OCI-LY1 (cell line): ENCODE measurements around the gene ISX.

ENCODE experiments used
- H2AFZ ChIP-seq: fragments of 200-600 bp; sonication (generic), shearing (Covaris generic); 2 replicates; pipeline ENCODE4 v1.6.0; 2014; ENCODE audit warnings: antibody characterized with exemption, mild to moderate bottlenecking, low read length
- H3F3A ChIP-seq: fragments of 200-600 bp; sonication (generic), shearing (Covaris generic); 2 replicates; pipeline ENCODE4 v1.6.0; 2014; ENCODE audit warnings: mild to moderate bottlenecking, antibody characterized with exemption, low read length, moderate library complexity; ENCODE audit not compliant: insufficient read depth
- H3K27ac ChIP-seq: fragments of 200-600 bp; sonication (generic); 2 replicates; pipeline ENCODE4 v1.5.1; 2014; ENCODE audit warnings: low read length, mixed run types, mild to moderate bottlenecking, low read depth; ENCODE audit not compliant: poor library complexity, severe bottlenecking
- H3K27me3 ChIP-seq: fragments of 200-600 bp; sonication (generic); 2 replicates; pipeline ENCODE4 v1.6.0; 2014; ENCODE audit warnings: antibody characterized with exemption, mild to moderate bottlenecking, low read length, moderate library complexity; ENCODE audit not compliant: insufficient read depth
- H3K36me3 ChIP-seq: fragments of 200-600 bp; sonication (generic); 2 replicates; pipeline ENCODE4 v1.6.1; 2014; ENCODE audit warnings: mild to moderate bottlenecking, antibody characterized with exemption, low read length, moderate library complexity, mixed read lengths; ENCODE audit not compliant: insufficient read depth
- H3K4me1 ChIP-seq: fragments of 200-600 bp; sonication (generic); 2 replicates; pipeline ENCODE4 v1.5.1; 2014; ENCODE audit warnings: mild to moderate bottlenecking, low read length, moderate library complexity; ENCODE audit not compliant: insufficient read depth, severe bottlenecking
- H3K4me2 ChIP-seq: fragments of 200-600 bp; sonication (generic), shearing (Covaris generic); 2 replicates; pipeline ENCODE4 v1.6.1; 2014; ENCODE audit warnings: low read length
- H3K4me3 ChIP-seq: fragments of 200-600 bp; sonication (generic); 2 replicates; pipeline ENCODE4 v1.5.1; 2014; ENCODE audit warnings: low read length, low read depth, mild to moderate bottlenecking, mixed read lengths; ENCODE audit not compliant: poor library complexity, severe bottlenecking
- H3K79me2 ChIP-seq: fragments of 200-600 bp; shearing (Covaris generic); 2 replicates; pipeline ENCODE4 v1.6.1; 2016; ENCODE audit warnings: mixed run types, low read length, mixed read lengths; ENCODE audit not compliant: insufficient read depth
- H3K9ac ChIP-seq: fragments of 200-600 bp; sonication (generic), shearing (Covaris generic); 2 replicates; pipeline ENCODE4 v1.6.1; 2014; ENCODE audit warnings: mild to moderate bottlenecking, low read length, mixed read lengths
- H3K9me2 ChIP-seq: fragments of 200-600 bp; sonication (generic), shearing (Covaris generic); 2 replicates; pipeline ENCODE4 v1.6.1; 2014; ENCODE audit warnings: low read depth, mild to moderate bottlenecking, low read length, mixed read lengths
- H3K9me3 ChIP-seq: fragments of 200-600 bp; shearing (Covaris generic); 2 replicates; pipeline ENCODE4 v1.6.1; 2014; ENCODE audit warnings: low read length, mixed read lengths
- H4K20me1 ChIP-seq: fragments of 200-600 bp; sonication (generic), shearing (Covaris generic); 2 replicates; pipeline ENCODE4 v1.6.0; 2016; ENCODE audit warnings: mild to moderate bottlenecking, low read length; ENCODE audit not compliant: insufficient read depth
- EZH2 ChIP-seq: fragments of 200-600 bp; sonication (generic), shearing (Covaris generic); IDR thresholded peaks from 2 replicates; pipeline ENCODE4 v1.8.0; 2017; ENCODE audit warnings: borderline replicate concordance, mixed run types, mild to moderate bottlenecking, antibody characterized with exemption, low read length, moderate library complexity, mixed read lengths
- TF ChIP-seq, protein P1 (sequence below): fragments of 200-600 bp; sonication (generic), shearing (Covaris generic); IDR thresholded peaks from 2 replicates; pipeline ENCODE4 v1.5.1; 2017; ENCODE audit warnings: mild to moderate bottlenecking, antibody characterized with exemption, low read length, moderate library complexity, mixed read lengths

Gene ISX

DNA sequence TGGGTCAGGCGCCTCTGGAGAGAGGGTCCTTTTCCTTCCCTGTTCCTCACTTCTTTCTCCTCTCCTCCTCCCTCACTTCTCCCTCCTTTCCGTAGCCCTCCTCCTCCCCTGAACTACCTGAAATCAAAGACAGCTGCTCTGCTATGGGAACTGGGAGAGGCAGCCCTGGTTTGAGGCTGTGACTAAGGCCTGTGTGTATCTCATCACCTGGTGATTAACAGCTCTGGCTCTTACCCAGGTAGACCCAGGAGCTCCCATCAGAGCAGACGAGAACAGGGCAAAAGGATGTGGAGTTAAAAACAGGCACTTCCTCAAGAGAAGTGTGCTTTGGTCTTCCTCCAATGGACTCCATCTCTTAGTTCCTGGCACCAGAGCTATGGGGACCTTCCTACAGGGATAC, 5.8 kb downstream of the ISX start:
- no peak overlapping the region for H3K4me2 ChIP-seq

DNA sequence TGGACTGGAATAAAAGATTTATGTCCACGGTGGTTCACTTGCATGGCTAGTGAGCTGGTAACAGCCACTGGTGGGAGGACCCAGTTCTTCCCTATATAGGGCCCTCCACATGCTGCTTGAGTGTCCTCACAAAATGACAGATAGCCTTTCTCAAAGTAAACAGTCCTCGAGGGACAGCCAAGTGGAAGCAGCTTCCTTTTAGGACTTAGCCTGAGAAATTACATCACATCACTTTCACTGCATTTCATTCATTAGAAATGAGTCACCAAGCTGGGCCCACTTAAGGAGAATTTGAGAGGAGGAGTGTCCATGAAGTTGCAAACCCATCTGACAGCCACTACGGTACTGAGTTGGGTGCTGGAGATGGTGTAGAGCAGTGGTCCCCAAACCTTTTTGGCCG, 7.0 kb downstream of the ISX start:
- Histone ChIP-seq H3K79me2 (no peaks in the 10 kb centered on the region), H3K4me1 (no peaks in the 10 kb centered on the region), H3F3A (no peaks in the 10 kb centered on the region), H3K9me3 (no peaks in the 10 kb centered on the region), H3K4me3 (no peak overlapping the region), H3K27ac (no peak overlapping the region), H2AFZ (no peak overlapping the region), H3K36me3 (no peaks in the 10 kb centered on the region), H3K4me2 (no peak overlapping the region), H3K27me3 (no peaks in the 10 kb centered on the region), H4K20me1 (no peaks in the 10 kb centered on the region), H3K9ac (no peak overlapping the region), H3K9me2 (no peaks in the 10 kb centered on the region)
- no peak for TF ChIP-seq EZH2
- TF ChIP-seq, protein P1, sequence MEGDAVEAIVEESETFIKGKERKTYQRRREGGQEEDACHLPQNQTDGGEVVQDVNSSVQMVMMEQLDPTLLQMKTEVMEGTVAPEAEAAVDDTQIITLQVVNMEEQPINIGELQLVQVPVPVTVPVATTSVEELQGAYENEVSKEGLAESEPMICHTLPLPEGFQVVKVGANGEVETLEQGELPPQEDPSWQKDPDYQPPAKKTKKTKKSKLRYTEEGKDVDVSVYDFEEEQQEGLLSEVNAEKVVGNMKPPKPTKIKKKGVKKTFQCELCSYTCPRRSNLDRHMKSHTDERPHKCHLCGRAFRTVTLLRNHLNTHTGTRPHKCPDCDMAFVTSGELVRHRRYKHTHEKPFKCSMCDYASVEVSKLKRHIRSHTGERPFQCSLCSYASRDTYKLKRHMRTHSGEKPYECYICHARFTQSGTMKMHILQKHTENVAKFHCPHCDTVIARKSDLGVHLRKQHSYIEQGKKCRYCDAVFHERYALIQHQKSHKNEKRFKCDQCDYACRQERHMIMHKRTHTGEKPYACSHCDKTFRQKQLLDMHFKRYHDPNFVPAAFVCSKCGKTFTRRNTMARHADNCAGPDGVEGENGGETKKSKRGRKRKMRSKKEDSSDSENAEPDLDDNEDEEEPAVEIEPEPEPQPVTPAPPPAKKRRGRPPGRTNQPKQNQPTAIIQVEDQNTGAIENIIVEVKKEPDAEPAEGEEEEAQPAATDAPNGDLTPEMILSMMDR = no peak

More for the DNA sequence above, 5.8 kb downstream of the ISX start:
- H3K9me3 ChIP-seq = no peaks in the 10 kb centered on the region
- H3K4me3 ChIP-seq = no peak overlapping the region
- no peak overlapping the region for H2AFZ ChIP-seq
- H3K27me3 ChIP-seq = no peaks in the 10 kb centered on the region
- no peak overlapping the region for H3K27ac ChIP-seq
- H3K9ac ChIP-seq = no peak overlapping the region
- H3F3A ChIP-seq = no peaks in the 10 kb centered on the region
- H3K79me2 ChIP-seq = no peaks in the 10 kb centered on the region
- TF ChIP-seq, protein P1 = no peak
- TF ChIP-seq EZH2 = no peak
- H3K36me3 ChIP-seq = no peaks in the 10 kb centered on the region
- no peaks in the 10 kb centered on the region for H4K20me1 ChIP-seq
- no peaks in the 10 kb centered on the region for H3K4me1 ChIP-seq
- H3K9me2 ChIP-seq = no peaks in the 10 kb centered on the region

DNA sequence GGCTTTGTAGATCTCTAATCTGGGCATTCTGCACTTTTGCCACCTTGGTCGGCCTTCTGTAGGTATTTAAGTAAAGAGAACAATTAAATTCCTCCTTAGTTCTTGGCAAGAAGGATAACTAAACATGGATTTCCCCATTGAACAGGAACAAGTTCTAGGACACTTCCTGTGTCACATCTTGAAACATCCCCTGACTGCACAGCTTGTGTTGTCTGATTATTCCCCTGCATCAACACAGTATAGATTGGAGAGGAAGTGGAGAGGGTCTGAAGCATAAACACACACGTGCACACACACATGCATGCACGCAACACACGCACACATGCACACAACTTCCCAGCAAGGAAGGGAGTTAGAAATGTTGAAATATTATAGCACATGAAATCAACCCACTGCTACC, 8.6 kb downstream of the ISX start:
- no peaks in the 10 kb centered on the region for H3K27me3 ChIP-seq
- no peaks in the 10 kb centered on the region for H3F3A ChIP-seq
- H3K9ac ChIP-seq = no peak overlapping the region
- H3K4me1 ChIP-seq = no peaks in the 10 kb centered on the region
- H4K20me1 ChIP-seq = no peaks in the 10 kb centered on the region
- no peaks in the 10 kb centered on the region for H3K9me3 ChIP-seq
- TF ChIP-seq EZH2 = no peak
- TF ChIP-seq, protein P1 = no peak
- no peaks in the 10 kb centered on the region for H3K36me3 ChIP-seq
- H3K9me2 ChIP-seq = no peaks in the 10 kb centered on the region
- no peak overlapping the region for H3K27ac ChIP-seq
- H3K4me3 ChIP-seq = no peak overlapping the region
- H3K4me2 ChIP-seq = no peak overlapping the region
- H3K79me2 ChIP-seq = no peaks in the 10 kb centered on the region
- H2AFZ ChIP-seq = no peak overlapping the region
